Mesenteric fat pad (tissue), 1 donor: Measurements from ENCODE around the gene ZDHHC5. TPM values are rescaled to one million over a fixed set of nuclear protein-coding genes. Genes with fewer than 3 reads are reported as not detected.

Experiments used
- DNase-seq: peaks from one replicate; pipeline ENCODE4 v3.0.0-alpha.2; 2020; ENCODE audit warnings: low spot score
- long read RNA-seq: library from polyadenylated mRNA; unstranded; transcript quantifications from one replicate; pipeline ENCODE4 v2.0.0, GENCODE V29; 2020
- total RNA-seq: library from RNA; stranded (reverse); fragmentation: NEBNext Ultra II Directional; extraction: Animal tissue kit (Norgen Biotek cat#: 25700); gene quantifications from one replicate; pipeline ENCODE4 v1.2.1, GENCODE V29; 2021
- donor health status: DM: yes; HTN: yes; CAD: no.

The ZDHHC5 gene
- 65.4 TPM for total RNA-seq
- long read RNA-seq, full-length matches to known transcripts = 1 of 10 reads
- long read RNA-seq, partial matches to known transcripts = 3 of 10 reads
- long read RNA-seq, other reads (novel, unspliced or antisense) = 6 of 10 reads

- DNase-seq = peak; percentile 99
Measured at GRCh38 chr11:57667736-57668433, at the start of gene ZDHHC5. Gene ZDHHC5, plus strand, starts transcription at chr11:57668114. Its CDS starts 4,977 bp downstream, at chr11:57673091.

- DNase-seq = no peak
Measured at GRCh38 chr11:57618438-57618837, 49.5 kb upstream of the ZDHHC5 start.

- no peak for DNase-seq
Measured at GRCh38 chr11:57619331-57619730, 48.6 kb upstream of the ZDHHC5 start.

DNA sequence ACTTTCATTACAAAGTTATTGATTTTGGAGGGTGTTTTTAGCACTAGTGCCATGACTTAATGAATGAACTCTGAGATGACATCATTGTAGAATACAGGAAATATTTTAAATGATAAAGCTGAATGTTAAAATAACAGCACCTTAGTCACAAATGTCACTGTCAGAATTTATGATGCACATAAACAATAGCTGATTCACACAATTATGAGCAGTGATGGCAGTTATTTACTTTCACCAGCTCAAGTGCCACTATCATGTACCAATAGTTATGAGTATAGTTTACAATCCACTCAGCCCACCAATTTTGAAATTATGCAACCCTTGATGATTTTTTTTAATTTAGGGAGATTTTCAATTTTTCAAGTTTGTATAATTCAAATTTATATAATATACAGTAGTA is 47.4 kb upstream of the ZDHHC5 start:
- DNase-seq = no peak

DNA sequence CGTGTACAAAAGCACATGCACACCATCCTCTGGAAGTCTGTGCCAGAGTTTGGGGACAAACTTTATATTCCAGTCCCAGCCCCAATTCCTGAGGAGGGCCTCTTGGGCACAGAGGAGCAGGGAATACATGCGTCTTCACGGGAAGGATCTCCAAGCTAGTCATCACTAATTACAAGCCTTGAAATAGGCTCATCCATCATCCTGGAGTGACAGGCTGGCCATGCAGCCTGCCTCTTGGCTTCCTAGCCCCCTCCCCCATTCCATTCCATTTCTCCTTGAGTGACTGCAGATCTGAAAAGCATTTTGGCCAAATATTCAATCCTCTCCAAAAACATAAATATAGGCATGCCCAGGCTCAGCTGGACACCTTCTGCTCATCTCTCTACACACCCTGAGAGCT is 45.7 kb upstream of the ZDHHC5 start:
- DNase-seq = no peak

GRCh38 chr11:57624864-57625263 is 43.0 kb upstream of the ZDHHC5 start:
- no peak for DNase-seq

- DNase-seq = no peak
Measured at GRCh38 chr11:57626895-57627294, 41.0 kb upstream of the ZDHHC5 start.

DNA sequence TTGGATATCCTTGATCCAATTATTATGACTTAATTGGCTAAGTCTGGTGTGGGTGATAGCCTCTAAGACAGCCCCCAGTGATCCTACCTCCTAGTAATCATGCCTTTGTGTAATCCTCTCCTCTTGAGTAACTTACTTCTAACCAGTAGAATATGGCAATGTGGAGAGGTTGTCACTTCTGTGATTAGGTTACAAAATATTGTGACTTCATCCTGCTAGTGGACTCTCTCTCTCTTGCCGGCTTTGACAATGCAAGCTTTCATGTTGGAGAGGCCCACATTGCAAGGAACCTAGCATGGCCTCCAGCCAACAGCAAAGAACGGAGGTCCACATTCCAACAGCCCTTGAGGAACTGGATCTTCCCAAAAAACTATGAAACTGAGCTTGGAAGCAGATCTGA is 37.7 kb upstream of the ZDHHC5 start:
- DNase-seq = no peak

- DNase-seq = no peak
Measured at GRCh38 chr11:57632116-57632515, 35.8 kb upstream of the ZDHHC5 start.

- no peak for DNase-seq
Measured at GRCh38 chr11:57633394-57634070, 34.4 kb upstream of the ZDHHC5 start.

DNA sequence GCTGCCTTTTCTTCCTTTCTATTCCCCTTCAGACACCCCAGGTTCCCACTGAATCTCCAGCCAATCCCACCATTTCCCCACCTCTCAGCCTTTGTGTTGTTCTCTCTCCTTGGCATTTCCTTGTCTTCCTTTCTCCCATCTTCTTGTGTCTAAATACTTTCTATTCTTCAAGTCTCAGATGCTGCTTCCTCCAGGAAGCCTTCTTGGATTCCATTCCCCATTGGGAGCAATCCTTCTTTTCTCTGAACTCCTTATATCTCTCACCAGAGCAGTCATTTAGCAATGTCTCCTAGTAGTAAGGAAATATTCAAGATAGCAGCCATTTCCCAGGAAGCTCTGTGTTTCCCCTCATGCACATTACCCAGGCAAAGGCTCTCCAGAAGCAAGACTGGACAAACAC is 33.6 kb upstream of the ZDHHC5 start:
- DNase-seq = no peak

DNA sequence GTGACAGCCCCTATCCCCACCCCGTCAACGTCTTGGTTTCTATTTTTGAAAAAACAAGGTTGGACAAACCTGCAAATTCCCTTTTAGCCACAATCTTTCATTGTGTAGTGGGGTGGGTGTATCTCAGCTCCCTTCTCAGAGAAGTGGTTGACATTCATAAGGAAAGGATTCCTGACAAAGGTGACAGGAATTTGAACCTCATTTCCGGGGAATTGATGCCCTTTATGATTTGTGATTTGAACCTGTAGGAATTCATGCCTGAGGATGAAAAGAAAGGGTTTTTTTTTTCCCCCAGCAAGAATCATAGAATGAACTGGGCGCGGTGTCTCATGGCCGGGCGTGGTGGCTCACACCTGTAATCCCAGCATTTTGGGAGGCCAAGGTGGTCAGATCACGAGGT is 32.7 kb upstream of the ZDHHC5 start:
- no peak for DNase-seq

- DNase-seq = no peak
Measured at GRCh38 chr11:57637626-57638004, 30.3 kb upstream of the ZDHHC5 start.

GRCh38 chr11:57638005-57638781 is 29.7 kb upstream of the ZDHHC5 start:
- DNase-seq = no peak

DNA sequence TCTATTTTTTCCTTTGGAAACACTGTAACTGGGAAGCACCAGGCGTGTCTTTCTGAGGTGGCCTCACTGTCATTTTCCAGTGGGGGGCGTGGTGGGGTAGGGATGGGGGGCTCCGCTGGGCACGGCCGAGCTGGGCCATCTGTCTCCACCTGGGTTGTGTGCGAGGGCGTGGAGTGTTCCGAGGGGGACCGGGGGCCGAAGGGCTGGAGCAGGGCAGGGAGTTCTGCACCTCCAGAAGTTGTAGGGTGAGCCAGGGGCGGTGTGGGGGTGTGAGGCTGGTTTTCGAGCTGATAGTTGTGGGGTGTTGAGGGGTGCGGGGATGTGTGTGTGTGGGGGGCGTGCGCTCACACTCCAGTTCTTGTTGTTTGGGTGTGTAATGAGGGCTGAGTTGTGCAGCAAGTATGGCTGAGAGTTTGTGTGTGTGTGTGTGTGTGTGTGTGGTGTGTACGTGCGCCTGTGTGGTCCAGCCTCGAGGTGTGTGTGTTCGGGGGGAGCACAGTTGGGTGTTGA is 29.0 kb upstream of the ZDHHC5 start:
- no peak for DNase-seq

DNA sequence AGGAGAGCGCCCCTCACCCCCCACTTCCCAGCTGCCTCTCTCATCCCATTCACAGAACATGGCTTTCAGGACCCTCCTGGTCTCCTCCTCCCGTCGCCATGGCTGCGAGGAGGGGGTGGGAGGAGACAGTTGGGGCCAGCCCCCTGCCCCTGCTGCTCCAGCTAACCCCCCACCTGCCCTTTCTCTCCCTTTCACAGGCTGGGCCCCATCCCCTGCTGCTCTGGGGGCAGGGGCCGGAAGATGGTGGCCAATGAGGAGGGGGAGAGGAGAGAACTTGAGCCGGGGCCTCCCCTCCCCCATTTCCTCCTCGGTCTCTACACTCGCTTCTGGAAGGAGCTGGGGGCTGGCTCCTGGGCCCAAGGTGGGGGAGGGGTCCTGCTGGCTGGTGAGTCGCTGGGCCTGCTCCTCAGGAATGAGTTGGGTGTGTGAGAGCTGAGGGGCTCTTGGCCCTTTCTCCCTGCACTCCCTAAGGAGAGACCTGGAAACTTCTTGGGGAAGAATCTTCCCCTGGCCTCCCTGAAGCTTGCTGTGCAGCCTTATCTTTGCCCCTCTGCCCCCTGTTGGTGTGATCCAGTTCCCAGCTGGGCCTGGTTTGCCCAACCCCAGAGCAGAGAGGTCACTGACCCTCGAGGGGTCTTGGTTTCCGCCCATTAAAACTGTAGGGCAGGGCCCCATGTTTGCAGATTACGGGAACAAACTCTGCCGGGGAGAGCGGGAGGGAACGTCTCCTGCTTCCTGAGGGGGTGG is 28.4 kb upstream of the ZDHHC5 start:
- DNase-seq = no peak

- no peak for DNase-seq
Measured at GRCh38 chr11:57640068-57640800, 27.7 kb upstream of the ZDHHC5 start.

GRCh38 chr11:57641011-57641807 is 26.7 kb upstream of the ZDHHC5 start:
- DNase-seq = no peak

- no peak for DNase-seq
Measured at GRCh38 chr11:57643802-57644201, 24.1 kb upstream of the ZDHHC5 start.
